GM18499 (cell line): ENCODE measurements around the gene ATP2B3.

Source experiments
- ATAC-seq: cut with Tn5 transposase; IDR thresholded peaks from one replicate; pipeline ENCODE4 v1.9.1; 2021; ENCODE audit warnings: moderate number of reproducible peaks; ENCODE audit not compliant: insufficient read depth, unreplicated experiment

ATP2B3 gene

DNA sequence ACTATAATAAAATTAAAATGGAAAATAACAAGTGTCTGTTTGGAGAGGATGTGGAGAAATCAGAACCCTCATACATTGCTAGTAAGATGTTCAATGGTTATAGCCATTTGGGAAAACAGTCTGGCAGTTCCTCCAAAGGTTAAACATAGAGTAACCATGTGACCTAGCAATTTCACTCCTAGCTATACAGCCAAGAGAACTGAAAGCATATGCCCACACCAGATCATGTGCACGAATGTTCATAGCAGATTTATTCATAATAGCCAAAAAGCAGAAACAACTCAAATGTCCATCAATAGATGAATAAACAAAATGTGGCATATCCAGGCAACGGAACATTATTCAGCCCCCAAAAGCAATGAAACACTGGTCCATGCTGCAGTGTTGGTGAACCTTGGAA lies 90.9 kb downstream of the ATP2B3 start:
- no peak for ATAC-seq

DNA sequence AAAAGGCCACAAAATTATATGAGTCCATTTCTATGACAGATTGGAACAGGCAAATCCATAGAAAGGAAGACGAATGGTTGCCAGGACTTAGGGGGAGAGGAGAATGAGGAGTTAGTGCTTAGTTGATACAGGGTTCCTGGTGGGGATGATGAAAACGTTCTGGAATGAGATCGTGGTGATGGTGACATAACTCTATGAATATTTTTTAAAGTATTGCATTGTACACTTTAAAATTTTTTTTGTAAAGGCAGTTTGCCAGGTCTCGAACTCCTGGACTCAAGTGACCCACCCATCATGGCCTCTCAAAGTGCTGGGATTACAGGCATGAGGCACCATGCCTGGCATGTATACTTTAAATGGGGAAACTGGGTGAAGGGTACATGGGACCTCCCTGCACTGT lies 91.4 kb downstream of the ATP2B3 start:
- no peak for ATAC-seq

DNA sequence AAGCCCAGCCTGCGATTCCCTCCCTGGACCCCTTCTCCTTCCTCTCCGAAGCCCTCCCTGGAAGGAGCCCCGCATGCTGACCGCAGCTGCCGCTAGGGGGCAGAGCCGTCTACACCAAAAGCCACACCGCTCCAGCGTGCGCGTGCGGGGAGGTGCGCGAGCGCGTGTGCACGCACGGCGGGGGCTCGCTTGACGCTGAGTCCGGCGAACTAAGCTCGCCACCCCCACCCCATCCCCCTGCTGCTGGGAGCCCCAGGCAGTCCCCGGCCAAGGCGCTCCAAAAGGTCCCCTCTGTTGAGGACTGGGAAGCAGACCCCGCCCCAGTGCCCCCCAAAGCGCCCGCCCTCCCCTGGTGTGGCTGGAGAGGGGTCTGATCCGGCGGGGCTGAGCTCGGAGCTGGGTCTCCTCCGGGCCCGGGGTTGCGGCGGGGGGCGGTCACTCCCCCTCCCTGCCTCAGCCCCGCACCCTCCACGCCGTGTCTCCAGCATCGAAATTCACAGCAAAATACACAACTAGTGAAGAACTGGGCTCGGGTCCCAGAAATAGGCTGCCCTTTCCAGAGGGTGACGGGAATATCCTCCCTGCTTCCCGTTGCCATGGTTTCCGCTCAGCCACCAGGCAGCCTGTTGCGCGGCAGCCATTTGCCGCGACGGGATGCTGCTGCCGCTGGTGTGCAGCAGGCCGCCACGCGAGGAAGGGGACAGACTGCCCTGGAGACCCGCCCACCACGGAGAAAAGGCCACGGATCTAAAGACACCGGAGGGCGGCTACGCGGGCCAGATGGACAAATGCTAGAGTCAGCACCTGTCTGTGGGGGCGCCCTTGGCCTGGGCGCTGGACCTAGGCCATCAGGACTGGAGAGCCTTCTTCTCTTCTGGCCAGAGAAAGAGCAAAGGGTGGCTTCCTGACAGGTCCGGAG lies 92.7 kb downstream of the ATP2B3 start:
- ATAC-seq: no peak

DNA sequence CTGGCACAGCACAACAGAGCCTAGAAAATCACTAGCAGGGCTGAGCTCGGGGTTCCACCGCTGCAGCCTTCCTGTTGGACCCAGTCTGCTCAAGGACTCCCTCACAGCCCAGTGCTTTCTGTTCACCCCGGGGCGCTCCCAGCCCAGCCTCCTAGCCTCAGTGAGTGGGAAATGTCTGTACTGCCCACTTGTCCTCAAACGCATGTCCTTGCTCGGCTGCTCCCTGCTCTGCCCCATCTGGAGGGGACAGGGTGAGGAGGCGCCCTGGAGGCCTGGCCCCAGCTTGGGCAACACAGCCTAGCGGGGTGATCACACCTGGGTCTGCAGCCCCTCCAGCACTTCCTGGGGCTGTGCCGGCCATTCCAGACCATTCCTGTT lies 93.4 kb downstream of the ATP2B3 start:
- no peak for ATAC-seq

DNA sequence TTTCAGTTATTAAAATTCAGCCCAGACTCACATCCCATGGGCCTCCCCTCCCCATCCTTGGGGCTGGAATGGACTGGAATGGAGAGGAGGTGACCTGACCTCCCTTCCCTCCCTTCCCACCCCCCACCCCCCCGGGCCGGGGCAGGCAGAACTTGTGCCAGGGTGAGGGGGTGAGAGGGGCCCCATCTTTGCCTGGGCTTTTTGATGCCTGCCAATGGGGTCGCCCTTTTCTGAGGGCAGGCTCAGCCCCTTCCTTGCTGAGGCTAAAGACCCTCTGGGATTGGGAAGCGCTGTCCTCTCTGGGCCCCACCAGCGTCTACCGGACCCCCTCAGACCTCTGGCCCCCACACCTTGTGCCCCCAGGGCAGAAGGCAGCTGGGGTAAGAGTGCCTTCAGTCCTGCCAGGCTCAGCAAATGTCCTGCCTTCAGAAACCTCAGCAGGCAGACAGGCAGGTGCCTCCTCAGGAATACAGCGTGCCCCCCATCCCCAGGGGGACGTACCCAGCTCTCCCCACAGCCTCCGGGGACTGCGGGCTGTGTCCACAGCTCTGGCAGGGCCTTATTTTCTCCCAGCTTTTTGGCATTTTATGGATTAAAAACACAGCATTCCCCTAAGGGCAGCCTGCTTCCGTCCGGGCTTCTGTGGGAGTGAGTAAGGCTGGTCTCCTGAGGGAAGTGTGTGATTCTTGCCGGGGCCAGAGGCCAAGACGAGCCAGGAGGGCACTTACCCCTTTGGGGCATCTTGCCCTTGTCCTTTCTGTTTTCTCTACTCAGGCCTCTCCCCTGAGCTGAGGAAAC lies 94.1 kb downstream of the ATP2B3 start:
- ATAC-seq: no peak

DNA sequence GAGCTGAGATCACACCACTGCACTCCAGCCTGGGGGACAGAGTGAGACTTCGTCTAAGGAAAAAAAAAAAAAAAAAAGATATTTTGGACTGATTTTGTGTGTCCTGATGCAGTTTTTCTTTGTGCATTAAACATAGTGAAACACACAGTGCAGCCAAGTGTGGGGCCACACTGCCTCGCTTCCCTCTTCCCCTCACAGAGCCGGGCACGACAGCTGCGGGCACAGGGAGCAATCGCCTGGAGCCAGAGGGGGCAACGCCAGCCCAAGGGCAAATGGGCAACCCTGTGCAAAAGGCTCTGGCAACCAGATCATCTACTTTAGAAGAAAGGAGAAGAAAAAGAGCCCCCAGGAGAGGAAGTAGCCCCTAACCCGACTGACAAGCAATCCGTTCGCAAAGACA lies 95.0 kb downstream of the ATP2B3 start:
- no peak for ATAC-seq

DNA sequence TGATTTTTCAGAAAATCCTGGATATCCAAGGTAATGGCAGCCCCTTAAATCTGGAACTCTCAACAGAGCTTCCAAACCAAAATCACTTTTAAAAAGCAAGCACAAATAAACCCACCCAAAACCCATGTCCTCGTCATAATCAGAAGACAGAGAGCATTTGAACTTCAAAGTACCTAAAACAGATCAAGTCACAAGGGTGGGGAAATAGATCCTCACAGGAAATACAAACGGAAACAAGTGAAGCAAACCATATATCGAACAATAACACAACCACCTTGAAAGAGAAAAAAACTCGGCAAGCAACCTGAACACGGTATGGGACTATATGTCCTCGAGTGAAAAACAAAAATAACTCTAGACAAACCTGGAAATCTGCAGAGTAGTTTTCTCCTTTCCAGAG lies 97.4 kb downstream of the ATP2B3 start:
- ATAC-seq: no peak

DNA sequence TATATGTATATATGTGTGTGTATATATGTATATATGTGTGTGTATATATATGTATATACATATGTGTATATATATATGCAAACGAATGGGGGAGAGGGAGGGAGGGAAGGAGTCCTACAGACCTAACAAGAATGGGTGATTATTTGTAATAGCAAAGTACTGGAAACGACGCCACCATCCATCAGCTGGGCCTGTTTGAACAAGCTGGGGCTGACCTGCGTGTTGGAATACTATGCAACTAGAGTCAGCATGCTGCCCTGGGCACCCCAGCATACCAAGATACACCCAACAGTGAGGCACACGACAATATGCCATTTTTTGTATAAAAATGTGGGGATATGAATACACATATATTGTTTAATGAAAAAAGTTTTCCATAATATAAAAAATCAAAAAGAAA lies 103.1 kb downstream of the ATP2B3 start:
- no peak for ATAC-seq

DNA sequence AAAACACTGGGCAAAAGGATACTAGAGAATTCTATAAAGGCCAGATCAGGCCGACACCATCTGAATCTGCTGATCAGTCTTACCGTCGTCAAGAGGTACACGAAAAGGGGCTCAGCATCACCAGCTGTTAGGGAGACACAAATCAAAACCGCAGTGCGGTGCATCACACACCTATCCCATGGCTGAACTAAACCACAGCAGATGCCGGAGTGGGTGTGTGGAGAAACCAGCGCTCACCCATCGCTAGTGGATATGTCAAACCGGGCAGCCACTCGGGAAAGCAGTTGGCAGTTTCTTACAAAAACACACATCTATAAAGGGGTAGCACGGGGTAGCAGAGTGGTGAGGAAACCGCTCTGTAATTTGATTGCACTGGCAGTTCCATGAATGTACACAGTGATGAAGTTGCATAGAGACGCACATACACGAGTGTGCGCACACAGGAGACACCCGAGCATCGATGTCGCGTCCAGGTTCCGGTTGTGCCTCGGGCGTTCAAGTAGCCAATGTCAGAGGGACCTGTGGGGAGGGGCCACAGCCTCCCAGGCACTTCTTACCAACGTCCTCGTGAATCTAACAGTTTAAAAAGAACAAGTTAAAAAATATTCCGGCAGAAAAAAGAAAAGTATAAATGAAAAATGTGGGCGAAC lies 104.6 kb downstream of the ATP2B3 start:
- ATAC-seq: no peak

DNA sequence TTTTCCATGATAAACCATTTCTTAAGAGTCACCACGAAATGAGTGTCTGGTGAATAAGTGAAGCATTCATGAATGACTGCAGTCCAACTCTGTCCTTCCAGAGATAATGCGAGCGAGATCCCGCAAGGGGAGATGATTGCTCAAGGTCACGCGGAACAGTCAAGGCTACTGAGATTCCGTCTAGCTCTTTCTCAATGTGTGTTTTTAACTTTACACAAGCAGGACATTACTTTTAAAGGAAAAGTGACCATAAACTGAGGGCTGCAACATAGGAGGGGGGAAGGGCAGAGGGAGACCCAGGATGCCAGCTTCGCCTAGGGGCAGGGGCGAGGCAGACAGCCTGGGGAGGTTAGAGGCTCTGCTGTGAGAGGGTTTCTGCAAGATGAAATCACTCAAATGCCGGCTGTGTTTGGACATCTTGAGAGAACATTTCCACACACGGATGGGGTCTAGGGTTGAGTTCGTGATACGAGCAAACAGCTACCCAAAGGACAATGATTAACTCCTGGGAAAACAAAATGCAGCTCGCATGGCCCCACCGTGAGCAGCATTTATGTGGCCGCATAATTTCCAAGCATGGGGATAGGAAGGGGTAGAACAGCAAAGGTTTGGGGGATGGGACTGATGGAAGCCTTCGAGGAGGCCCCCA lies 105.3 kb downstream of the ATP2B3 start:
- ATAC-seq: no peak

DNA sequence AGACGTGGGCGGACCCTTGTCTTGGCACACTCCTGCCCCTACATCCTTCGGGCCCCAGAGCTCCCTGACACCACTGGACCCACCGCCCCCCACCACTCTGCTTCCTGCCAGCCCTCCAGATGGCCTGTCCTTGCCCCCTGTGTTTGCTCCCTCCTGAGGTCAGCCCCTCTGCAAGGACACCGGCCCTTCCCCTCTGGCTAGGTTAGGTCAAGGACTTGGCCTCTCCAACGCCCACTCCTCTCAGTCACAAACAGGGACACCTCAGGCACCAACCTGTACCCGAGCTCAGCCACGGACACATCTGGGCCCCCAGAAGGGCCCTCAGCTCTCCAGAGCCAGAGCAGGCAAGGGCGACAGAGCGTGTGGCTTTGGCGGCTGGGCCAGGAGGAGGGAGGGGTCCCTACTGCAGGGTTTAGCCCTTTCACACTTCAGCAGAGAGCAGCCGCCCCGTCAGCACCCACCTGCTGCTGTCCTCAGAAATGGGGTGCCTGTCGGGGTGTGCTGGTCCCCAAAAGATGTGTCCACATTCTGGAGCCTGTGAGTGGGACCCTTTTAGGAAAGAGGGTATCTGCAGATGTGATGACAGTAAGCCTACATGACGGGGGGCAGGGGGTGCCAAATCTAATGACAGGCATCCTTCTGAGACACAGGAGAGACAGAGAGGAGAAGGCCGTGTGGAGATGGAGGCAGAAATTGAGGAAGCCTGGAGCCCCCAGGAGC lies 106.0 kb downstream of the ATP2B3 start:
- no peak for ATAC-seq

DNA sequence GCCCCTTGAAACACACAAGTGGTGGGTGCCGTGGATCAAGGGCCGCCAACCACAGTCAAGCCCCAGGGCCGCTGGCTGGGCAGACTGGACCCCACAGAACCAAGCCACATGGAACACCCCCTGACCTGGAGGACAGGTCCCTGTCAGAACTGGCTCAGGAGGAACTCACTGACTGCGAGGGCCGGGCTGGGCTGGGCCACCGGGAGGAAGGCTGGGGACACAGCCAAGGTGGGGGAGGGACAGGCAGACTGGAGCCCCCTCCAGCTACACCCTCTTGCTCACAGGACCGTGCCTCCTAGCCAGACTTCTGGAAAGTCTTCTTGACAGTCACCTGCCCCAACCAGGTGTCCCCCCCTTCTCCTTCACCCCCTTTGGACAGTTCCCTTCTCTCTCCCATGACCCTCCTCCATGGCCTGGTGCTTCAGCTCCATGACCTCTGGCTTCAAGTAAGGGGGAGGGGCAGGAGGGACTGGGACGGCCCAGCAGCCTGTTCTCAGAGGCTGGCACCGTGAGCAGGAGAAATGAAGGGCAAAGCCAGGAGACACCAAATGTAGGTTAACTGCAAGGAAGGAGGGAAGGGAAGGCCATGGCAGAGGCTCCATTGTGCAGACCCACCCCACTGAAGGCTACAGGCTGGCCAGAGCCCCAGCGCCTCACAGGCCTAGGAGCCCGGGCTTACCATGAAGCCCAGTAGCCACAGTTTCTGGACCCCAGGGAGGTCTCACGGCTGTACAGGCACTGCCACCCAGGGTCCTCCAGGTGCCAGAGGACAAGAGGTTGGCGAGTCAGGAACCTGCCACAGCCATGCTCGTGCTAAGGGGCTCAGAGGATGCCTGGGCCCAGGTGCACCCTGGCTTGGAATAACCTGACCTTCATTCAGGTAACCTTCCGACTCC lies 107.0 kb downstream of the ATP2B3 start:
- no peak for ATAC-seq

DNA sequence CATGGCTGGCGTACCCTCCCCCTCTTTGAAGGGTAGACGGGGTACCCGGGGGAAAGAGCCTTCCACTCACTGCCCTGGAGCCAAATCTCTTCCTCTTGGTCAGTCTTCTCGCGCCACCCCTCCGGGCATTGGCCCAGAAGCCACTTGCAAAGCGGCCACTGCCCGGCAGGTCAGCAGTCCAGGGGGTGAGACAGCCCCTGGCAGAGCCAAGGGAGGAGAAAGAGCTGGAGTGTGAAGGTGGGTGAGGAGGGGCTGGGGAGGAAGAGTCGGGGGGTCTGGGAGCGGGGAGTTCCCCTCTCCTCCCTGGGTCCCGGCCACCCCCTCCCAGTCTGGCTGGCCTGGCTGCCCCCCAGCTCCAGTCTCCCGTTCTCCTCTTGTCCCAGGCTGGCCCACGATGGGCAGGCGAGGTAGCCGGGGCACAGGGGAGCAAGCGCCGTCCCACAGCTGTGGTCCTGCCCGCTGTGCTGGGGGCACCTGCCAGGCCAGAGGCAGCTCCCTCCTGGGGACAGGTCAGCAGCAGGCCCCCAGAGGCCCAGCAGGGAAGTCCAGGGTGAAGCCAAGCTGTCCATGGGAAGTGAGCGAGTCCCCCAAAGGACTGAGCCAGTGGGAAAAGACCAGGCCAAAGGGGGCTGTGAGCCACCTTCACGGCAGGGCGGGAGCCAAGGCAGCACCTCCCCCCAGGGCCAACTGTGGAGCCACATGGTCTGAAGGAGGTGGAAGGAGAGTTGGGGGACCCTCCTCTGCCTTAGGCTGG lies 108.0 kb downstream of the ATP2B3 start:
- no peak for ATAC-seq

DNA sequence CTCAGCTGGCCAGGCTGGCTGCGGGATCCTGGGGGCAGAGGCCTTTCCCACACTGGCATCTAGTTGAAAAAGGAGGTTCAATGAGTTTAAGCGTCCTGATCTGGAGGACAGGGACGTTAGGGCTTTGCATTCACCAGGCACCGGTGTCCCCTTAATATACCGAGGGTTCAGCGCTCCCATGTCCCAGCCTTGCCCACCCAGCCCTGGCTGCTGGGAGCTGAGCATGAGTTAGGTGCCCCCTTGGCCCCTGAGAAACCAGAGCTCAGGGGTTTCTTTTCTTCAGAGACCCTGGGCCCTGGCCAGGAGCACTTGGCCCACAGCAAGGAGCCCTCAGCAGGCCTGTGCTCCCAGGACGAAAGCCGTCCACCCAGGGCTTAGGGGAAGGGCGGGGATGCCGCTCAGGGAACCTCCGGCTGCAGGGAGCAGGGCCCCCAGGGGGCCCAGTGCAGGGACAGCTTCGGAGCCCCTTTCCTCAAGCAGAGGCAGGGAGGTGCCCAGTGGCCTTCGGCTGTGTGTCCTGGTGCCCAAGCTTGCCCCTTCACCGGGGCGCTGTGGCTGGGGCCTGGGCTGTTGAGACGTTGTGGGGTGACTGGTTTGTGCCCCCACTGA lies 108.7 kb downstream of the ATP2B3 start:
- ATAC-seq: no peak

DNA sequence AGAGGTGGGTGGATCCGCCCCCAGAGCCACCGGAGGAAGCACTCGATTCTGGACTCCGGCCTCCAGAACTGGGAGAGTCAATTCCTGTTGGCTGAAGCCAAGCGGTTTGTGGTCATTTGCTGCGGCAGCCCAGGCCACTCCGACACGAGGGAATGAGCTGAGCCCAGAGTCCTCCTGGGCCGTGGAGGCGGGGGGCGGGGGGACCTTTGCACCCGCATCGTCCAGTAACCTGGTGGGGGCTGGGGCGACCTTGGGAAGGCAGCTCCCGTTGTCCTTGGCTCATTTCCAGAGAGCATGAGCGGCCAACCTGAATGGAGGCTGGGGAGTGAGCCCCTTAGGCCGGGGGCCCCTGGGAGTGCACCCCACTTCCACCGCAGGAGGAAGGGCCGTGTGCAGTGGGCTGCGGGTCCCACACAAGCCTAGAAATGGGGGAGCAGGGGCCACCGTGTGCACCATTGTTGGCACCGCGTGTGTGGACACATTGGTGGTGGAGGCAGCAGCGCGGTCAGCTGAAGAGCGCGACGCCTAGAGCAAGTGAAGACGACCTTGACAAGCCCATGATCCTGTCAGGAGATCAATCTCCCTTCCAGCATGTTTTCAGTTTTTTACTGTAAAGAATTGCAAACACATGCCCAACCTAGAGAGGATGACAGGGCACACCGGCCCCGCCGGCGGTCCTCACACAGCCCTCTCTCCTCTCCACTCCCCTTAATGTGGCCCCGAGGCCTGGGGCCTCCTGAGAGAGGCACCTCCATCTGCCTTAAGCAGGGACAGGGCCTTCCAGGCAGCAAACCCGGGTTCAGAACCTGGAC lies 109.6 kb downstream of the ATP2B3 start:
- no peak for ATAC-seq

DNA sequence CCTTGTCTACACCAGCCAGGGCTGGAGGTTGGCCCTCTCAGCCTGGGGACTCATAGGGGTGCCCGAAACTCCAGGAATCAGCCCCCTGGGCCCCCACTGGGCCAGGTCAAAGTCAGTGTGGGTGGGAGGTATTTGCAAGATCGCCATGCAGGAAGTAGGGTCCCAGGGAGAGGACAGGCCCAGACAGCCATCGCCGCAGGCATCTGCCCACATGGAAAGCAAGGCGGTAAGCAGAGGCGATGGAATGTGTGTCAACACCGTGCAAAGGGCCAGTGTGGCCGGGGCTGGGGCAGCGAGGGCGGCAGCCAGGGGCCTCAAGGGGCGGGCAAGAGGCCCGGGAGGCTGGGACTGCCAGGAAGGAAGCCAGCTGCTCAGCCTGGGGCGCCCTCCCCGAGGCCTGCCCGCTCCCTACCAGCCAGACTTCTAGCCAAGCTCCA lies 110.3 kb downstream of the ATP2B3 start:
- ATAC-seq: no peak

DNA sequence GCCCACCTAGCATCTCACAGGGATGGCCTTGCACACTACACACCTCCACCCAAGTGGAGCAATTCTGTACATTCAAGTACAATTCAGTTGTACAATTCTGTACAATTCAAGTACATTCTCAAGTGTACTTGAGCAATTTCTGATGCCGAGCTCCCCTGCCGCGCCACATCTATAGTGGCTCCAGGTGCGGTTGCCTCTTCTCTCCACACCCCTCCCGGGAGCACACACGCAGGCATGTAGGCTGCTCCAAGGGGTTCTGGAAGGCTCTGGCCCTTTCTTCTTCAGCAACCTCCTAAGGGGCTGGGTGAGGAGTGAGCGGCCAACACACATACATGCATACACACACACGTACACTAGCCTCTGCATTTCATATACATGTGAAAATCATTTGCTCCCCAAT lies 110.7 kb downstream of the ATP2B3 start:
- no peak for ATAC-seq
